Choroid plexus epithelial cell (primary cell): ENCODE results near the gene TBC1D22A.

Source experiments
- DNase-seq: peaks from one replicate; pipeline ENCODE4 v3.0.0-alpha.2; 2010; ENCODE audit warnings: low read depth
- H3K4me3 ChIP-seq: 2 replicates; pipeline ENCODE4 v1.5.1; 2011; ENCODE audit warnings: low read depth, mild to moderate bottlenecking, control low read depth, low read length, moderate library complexity
- TF ChIP-seq, protein P1 (sequence below): conservative IDR thresholded peaks from 2 replicates; pipeline ENCODE4 v1.5.1; 2011; ENCODE audit warnings: low read depth, mild to moderate bottlenecking, control low read depth, inconsistent platforms, low read length, moderate library complexity

Gene TBC1D22A

DNA sequence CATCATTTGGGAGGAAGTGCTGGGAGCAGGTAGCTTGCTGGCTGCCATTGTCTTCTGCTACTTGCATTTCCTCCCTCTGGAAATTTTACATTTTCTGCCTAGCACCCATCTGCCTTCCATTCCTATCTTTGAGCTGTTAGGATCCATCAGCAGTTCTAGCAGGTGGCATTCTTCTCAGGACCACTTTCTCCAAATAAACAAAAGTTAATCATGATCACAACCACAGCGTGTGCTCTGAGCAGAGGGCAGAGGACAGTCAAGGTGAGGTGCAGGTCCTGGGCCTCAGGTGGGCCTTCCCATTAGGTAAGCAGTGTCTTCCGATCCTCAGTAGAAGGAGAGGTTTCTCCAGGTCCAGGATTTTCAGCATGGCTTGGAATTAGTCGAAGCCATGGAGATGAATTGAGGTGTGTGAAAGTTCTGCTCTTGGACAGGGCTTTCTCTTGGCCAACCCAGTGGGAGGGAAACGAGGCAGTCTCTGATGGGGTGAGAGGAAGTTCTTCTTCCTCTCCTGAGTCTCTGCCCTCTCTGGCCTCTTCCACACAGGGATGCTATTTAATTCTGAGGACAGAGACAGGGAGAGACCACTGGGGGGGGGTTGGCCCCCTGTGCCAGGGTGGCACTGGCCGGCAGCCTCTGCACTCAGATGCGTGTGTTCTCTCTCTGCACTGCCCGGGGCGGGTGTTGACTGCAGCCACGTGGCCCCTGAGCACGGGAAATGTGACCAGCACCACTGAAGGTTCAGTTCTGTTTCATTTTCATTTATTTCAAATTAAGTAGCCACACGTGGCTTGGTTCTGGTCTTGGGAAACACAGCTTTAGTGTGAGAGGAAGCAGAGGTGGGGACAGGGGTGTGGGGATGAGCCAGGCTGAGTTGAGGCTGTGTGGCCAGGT lies 170.8 kb downstream of the TBC1D22A start:
- no peak for DNase-seq
- TF ChIP-seq, protein P1, sequence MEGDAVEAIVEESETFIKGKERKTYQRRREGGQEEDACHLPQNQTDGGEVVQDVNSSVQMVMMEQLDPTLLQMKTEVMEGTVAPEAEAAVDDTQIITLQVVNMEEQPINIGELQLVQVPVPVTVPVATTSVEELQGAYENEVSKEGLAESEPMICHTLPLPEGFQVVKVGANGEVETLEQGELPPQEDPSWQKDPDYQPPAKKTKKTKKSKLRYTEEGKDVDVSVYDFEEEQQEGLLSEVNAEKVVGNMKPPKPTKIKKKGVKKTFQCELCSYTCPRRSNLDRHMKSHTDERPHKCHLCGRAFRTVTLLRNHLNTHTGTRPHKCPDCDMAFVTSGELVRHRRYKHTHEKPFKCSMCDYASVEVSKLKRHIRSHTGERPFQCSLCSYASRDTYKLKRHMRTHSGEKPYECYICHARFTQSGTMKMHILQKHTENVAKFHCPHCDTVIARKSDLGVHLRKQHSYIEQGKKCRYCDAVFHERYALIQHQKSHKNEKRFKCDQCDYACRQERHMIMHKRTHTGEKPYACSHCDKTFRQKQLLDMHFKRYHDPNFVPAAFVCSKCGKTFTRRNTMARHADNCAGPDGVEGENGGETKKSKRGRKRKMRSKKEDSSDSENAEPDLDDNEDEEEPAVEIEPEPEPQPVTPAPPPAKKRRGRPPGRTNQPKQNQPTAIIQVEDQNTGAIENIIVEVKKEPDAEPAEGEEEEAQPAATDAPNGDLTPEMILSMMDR = no peak
- H3K4me3 ChIP-seq = no peak overlapping the region

DNA sequence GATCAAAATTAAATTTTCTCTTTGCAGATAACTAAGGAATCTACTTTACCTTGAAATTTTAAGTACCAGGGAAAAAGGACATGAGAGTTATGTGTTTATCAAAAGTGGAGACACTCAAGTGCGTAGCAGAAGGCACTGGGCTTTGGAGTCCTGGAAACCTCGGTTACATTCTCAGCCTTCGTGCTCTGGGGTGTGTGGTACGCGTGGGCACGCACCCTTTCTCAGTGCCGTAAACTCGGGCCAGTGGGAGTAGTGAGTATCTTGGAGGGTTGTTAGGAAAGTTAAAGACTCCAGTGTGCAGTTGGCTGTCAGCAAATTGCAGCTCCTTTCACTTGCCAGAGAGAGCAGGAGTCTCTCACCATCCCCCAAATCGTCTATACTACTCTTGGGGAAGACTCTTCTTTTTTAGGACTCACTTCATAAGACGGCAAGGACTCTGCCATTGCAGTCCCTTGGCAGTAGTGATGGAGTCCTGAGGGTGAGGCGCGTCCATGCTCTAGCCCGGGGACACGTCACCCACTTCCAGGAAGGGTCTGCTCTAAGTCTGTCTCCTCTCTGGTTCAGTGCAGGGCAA lies 171.8 kb downstream of the TBC1D22A start:
- H3K4me3 ChIP-seq = no peak overlapping the region
- TF ChIP-seq, protein P1 = no peak
- DNase-seq = no peak

DNA sequence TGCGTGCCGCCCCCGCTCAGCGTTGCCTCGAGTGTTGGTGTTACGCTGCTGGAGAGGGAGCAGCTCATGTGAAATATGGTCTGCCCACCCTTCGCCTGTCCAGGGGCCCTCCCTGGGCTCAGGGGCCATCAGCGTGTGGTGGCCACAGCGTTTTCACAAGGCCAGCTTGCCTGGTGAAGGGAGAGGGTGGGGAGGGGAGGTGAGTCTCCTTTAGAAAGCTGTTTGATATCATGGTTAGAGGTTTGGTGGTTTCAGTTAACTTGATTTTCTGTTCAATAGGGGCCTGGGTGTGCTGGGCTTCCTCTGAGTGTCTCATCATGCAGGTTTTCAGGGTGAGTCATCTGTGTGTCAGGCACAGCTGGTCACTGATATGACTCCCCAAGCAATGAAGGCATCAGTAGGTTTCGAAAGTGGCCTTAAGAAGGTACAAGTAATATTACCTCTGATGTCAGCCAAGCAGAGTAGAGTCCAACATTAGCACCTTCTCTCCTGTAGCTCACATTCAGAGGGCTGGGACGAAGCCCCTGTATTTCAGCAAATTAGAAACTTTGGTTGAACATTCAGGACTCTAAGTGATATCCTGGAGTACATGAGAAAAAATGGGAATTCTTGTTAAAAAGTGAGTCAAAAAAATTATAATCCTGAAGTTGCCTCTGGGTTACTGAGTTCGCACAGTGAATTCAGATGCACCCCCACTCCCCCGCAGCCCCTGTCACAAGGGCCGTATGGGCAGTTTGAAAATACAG lies 172.5 kb downstream of the TBC1D22A start:
- DNase-seq = peak; percentile 96
- TF ChIP-seq, protein P1 = no peak
- no peak overlapping the region for H3K4me3 ChIP-seq

DNA sequence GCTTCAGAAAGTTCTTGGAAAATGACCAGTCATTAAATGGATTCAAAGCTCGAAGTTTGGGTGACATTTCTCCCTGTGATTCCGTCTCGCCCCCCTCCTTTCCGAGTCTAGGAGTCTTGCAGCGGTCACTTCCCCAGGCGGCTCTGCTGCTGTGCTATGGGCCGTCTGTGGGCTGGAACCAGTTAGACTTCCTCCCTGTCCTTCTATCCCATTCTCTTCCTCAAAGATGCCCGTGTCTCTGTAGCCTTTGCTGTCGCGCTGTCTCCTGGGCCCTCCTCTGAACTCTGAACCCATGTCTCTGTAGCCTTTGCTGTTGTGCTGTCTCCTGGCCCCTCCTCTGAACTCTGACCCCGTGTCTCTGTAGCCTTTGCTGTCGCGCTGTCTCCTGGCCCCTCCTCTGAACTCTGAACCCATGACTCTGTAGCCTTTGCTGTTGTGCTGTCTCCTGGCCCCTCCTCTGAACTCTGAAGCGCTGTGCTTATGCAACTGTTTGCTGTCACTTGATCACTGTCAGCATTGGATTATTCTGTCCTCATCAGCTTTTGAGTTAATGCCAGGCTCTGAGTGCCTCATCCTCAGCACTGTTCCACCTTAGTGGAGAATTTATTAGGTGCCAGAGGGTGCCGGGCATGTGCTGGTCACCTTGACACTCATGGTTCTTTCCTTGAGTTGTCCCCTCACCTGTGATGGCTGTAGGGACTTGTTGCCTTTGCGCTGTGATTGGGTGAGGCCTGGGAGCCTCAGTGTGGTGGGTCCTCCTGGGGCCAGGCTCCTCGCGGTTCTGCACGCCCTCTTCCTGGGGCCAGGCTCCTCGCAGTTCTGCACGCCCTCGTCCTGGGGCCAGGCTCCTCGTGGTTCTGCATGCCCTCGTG lies 173.3 kb downstream of the TBC1D22A start:
- TF ChIP-seq, protein P1 = no peak
- DNase-seq = peak; percentile 20
- no peak overlapping the region for H3K4me3 ChIP-seq

DNA sequence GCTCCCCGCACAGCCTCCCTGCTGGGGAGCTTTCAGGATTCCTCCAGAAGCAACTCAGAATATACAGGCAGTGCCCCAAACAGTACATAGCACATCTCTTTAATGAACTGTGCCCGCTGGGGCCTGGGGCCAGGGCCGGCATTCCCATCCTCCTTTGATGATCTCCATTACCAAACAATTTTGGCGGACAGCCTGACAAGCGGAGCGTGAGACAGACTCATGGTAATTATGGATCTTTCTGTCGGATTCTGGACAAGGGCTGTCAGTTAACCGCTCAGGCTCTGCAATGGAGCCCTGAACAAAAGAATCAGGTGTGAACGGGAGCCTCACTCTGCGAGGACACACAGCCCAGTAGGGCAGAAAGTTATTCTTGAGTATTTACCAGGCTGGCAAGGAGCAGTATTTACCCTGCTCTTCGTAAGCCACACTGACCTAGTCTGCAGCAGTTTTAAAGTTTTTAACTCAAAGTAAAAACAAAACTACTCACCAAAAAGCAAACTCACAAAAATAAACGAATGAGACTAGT lies 174.0 kb downstream of the TBC1D22A start:
- TF ChIP-seq, protein P1 = no peak
- no peak overlapping the region for H3K4me3 ChIP-seq
- DNase-seq = no peak

DNA sequence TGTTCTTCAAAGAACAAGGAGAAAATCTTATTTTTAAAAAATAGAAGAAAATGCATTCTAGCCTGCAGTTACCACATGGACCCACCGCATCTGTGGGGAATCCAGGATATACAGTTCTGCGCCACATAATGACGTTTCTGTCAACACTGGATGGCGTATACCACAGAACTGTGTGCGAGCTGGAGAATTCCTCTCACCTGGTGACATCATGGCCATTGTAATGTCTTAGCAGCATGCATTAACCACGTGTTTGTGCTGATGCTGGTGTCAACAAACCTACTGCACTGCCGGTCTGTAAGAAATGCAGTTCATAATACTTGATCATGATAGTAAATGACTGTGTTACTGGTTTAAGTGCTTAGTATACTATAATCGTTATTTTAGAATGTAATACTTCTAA lies 174.7 kb downstream of the TBC1D22A start:
- DNase-seq = no peak
- TF ChIP-seq, protein P1 = no peak

More for the DNA sequence above, 174.7 kb downstream of the TBC1D22A start:
- no peak overlapping the region for H3K4me3 ChIP-seq
